Body of pancreas (tissue), 4 donors: ENCODE results near the gene URM1. TPM values are rescaled to one million over a fixed set of nuclear protein-coding genes. Genes with fewer than 3 reads are reported as not detected.

Source experiments
- ATAC-seq: fragments of 150-250 bp; one replicate; pipeline ENCODE4 v1.9.1; 2016
- DNase-seq, 4 donors: peaks; one replicate each; pipeline ENCODE4 v3.0.0-alpha.2; 2019
- H3K27ac ChIP-seq, 4 donors: fragments of 200-600 bp; sonication (generic); 1 replicate in 3 of 4; 2 replicates in 1 of 4; pipeline versions ENCODE4 v1.5.1 to v1.6.1; 2016 to 2019; ENCODE audit warnings: mild to moderate bottlenecking in 1 of 4, mixed read lengths in 1 of 4, moderate library complexity in 1 of 4
- H3K27me3 ChIP-seq, 2 donors: fragments of 200-600 bp; sonication (generic); one replicate each; pipeline ENCODE4 v1.6.0; 2016; ENCODE audit warnings: mild to moderate bottlenecking in 1 of 2
- H3K36me3 ChIP-seq, 2 donors: fragments of 200-600 bp; sonication (generic); replicated peaks in 1 of 2; 2 replicates each; pipeline ENCODE4 v1.5.1; 2016; ENCODE audit warnings: low read depth in 2 of 2; ENCODE audit not compliant: insufficient read depth in 1 of 2
- H3K4me1 ChIP-seq: fragments of 200-600 bp; sonication (generic); one replicate; pipeline ENCODE4 v1.6.0; 2016
- H3K4me3 ChIP-seq, 2 donors: fragments of 200-600 bp; sonication (generic); 1 replicate in 1 of 2; 2 replicates in 1 of 2; pipeline ENCODE4 v1.5.1; 2016 to 2019
- H3K9me3 ChIP-seq, 3 donors: fragments of 200-600 bp; sonication (generic); 1 replicate in 2 of 3; 2 replicates in 1 of 3; pipeline ENCODE4 v1.5.1; 2016
- CTCF ChIP-seq, 7 experiments: fragments of 450-650 bp in 4 of 7; fragments of 200-600 bp in 3 of 7; sonication (generic) in 3 of 7; IDR thresholded peaks; one replicate each; pipeline ENCODE4 v1.5.1; 2016 to 2019; ENCODE audit warnings: antibody characterized with exemption in 7 of 7
- POLR2A ChIP-seq, 3 donors: fragments of 450-650 bp; IDR thresholded peaks; one replicate each; pipeline ENCODE4 v1.6.1; 2016; ENCODE audit warnings: antibody characterized with exemption in 3 of 3, mild to moderate bottlenecking in 2 of 3
- WGBS, 2 donors: methylation state at CpG; one replicate each; pipeline ENCODE4 v1.1.5; 2017; 5-methylcytosine and 5-hydroxymethylcytosine counted together
- intact Hi-C: fragments of 100-400 bp; cut with DNase I; formaldehyde crosslinking; loops from one replicate; pipeline ENCODE4 v1.15.1; 2023
- total RNA-seq, 2 donors: library from RNA; depleted of rRNA; stranded (reverse); fragments of >200 nt; gene quantifications; one replicate each; pipeline ENCODE4 v1.1.0, GENCODE V29; 2016

URM1 gene
- total RNA-seq, 2 donors from 2014 or later: 15.6 to 23.4 TPM

GRCh38 chr9:128416014-128416413 is 44.8 kb downstream of the URM1 start:
- Histone ChIP-seq H3K4me3 (no peak overlapping the region), H3K4me1 (peaks cover 14% of the 10 kb centered on the region), H3K36me3 (no peaks in the 10 kb centered on the region), H3K9me3 (no peaks in the 10 kb centered on the region), H3K27me3 (no peaks in the 10 kb centered on the region), H3K27ac (no peak overlapping the region)
- WGBS, 2 donors: 33 to 42% methylated on average over 6 of the region's 6 CpGs
- DNase-seq (no peak), ATAC-seq (no peak)
- intact Hi-C loops: no loop called here
- TF ChIP-seq CTCF (IDR thresholded peaks at IDR 0.05): no peak

- ATAC-seq (no peak), DNase-seq (no peak)
- intact Hi-C loops: no loop called here
- H3K4me1 ChIP-seq: peaks cover 19% of the 10 kb centered on the region
- TF ChIP-seq CTCF (IDR thresholded peaks at IDR 0.05) (no peak), POLR2A (IDR thresholded peaks at IDR 0.05) (no peak)
- no peaks in the 10 kb centered on the region for H3K27me3 ChIP-seq
- H3K4me3 ChIP-seq: no peak overlapping the region
- no peaks in the 10 kb centered on the region for H3K36me3 ChIP-seq
- WGBS, 2 donors: 58 to 61% methylated on average over 5 to 6 of the region's 6 CpGs
- no peaks in the 10 kb centered on the region for H3K9me3 ChIP-seq
- H3K27ac ChIP-seq: no peak overlapping the region
These were observed 45.4 kb downstream of the URM1 start for GRCh38 chr9:128416432-128417019.

GRCh38 chr9:128419061-128419925 is 48.1 kb downstream of the URM1 start:
- intact Hi-C loops: no loop called here
- ATAC-seq: no peak
- H3K27ac ChIP-seq: no peak overlapping the region

GRCh38 chr9:128420060-128420650 is 49.0 kb downstream of the URM1 start:
- peak; percentile 85 for ATAC-seq
- intact Hi-C loops: no loop called here
- peak overlapping the region in 3 of 4 donors; percentile 37 to 67 (median 56) for H3K27ac ChIP-seq

More at GRCh38 chr9:128419061-128419925, 48.1 kb downstream of the URM1 start:
- no peak for TF ChIP-seq CTCF (IDR thresholded peaks at IDR 0.05)
- no peak for TF ChIP-seq POLR2A (IDR thresholded peaks at IDR 0.05)
- Histone ChIP-seq H3K4me3 (peak overlapping the region; percentile 81 to 99), H3K4me1 (peaks cover 21% of the 10 kb centered on the region), H3K36me3 (no peaks in the 10 kb centered on the region), H3K27me3 (no peaks in the 10 kb centered on the region), H3K9me3 (no peaks in the 10 kb centered on the region)
- peak in 2 of 4 donors; percentile 14 to 22 for DNase-seq
- WGBS, 2 donors: 11 to 12% methylated on average over 20 to 28 of the region's 28 CpGs

More at GRCh38 chr9:128420060-128420650, 49.0 kb downstream of the URM1 start:
- WGBS, 2 donors: 0% methylated on average over 11 to 57 of the region's 59 CpGs
- Histone ChIP-seq H3K36me3 (no peaks in the 10 kb centered on the region), H3K4me3 (peak overlapping the region; percentile 81 to 99), H3K9me3 (no peaks in the 10 kb centered on the region), H3K4me1 (peaks cover 21% of the 10 kb centered on the region), H3K27me3 (no peaks in the 10 kb centered on the region)
- peak; percentile 65 to 84 (median 73) for TF ChIP-seq CTCF (IDR thresholded peaks at IDR 0.05)
- no peak for TF ChIP-seq POLR2A (IDR thresholded peaks at IDR 0.05)
- peak; percentile 67 to 80 (median 72) for DNase-seq
